ENCODE data around the gene C16orf54.
"Not testable (repeated sequence)": the region's sequence is repeated elsewhere in the genome, so short reads cannot be mapped to it uniquely, and the experiment has no call there.

Gene C16orf54

DNA sequence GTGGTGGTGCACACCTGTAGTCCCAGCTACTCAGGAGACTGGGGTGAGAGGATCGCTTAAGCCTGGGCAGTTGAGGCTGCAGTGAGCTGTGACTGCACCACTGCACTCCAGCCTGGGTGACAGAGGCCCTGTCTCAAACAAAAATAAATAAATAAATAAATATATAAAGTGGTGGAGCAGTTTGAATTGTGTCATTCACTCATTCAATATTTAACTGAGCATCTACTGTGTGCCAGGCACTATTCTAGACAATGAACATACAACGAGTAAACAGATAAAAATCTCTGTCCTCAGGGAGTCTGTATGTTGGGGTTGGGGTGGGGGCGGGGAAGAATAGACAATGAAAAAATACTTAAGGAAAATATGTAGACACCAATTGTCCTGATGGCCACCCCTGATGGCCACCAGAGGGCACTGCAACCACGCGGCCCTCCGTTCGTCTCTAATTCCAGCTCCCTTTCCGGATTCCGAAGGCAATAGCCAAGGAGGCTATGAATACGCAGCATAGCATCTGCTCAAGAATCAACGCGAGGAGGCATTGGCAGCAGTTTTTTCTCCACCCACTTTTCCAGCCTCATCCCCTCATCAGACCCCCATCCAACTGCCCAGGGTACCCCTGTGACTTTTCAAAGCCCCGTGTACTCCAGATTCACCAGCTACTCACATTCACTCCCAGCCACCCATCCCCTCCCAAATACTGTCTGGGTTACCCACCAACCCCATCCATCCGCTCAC, 45.4 kb downstream of the C16orf54 start:
- DNase-seq: peak; percentile 74

- no peak for DNase-seq
Observed at GRCh38 chr16:29699324-29700219, 46.2 kb downstream of the C16orf54 start.

DNA sequence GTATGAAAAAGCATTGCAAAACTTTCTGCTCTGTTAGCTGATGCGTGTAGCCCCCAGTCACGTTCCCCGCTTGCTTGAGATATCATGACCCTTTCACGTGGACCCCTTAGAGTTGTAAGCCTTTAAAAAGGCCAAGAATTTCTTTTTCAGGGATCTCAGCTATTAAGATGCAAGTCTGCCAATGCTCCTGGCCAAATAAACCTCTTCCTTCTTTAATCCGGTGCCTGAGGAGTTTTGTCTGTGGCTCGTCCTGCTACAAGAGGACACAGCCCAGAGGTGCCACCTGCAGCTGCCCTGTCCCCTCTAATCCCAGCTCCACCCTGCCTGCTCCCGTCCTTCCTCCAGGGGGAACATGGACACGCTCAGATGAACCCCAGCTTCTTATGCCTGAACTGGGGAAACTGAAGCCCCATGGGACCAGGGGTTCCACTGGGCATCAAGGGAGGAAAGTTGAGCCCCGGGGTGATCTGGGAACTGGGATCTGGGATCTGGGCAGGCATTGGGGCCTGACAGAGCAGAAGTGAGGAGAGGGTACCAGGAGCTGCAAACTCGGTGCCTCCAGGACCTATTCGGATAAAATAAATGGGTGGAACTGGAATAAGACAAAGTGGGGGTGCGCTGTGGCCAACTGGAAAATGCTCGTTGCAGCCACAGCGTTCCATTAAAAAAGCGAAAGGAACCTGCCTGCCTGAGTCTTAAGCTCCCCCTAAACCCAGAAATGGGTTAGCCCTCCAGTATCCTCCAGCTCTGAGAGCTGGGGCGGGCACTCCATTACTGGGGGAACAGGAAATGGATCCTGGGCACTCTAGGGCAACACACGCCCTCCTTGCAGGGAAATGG, 47.1 kb downstream of the C16orf54 start:
- DNase-seq: no peak

GRCh38 chr16:29698042-29698441, 47.7 kb downstream of the C16orf54 start:
- DNase-seq: no peak

DNA sequence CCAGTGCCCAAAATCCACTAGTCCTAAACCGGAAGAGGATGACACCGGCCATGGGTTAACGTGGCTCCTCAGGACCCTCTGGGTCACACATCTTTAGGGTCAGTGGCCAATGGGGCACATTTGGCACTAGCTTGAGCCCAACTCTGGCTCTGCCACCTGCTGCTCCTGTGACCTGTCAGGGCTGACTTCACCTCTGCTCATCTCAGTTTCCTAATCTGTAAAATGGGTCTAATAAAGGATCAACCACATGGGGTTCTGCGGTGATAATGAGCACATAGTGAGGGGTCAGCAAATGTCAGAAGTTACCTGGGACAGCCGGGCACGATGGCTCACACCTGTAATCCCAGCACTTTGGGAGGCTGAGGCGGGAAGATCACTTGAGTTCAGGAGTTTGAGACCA, 48.4 kb downstream of the C16orf54 start:
- DNase-seq: no peak

DNA sequence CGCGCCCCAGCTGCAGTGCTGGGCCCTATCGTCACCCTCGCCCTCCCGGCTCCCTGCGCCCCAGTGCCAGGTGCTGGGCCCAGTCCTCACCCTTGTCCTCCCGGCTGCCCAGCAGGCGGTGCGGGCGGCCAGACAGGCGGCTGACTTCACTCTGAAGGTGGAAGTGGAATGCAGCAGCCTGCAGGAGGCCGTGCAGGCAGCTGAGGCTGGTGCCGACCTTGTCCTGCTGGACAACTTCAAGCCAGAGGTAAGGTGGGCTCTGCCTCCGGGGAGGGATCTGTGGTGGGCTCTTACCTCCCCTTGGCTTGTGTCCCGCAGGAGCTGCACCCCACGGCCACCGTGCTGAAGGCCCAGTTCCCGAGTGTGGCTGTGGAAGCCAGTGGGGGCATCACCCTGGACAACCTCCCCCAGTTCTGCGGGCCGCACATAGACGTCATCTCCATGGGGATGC, 48.9 kb downstream of the C16orf54 start:
- no peak for DNase-seq

GRCh38 chr16:29695675-29696074, 50.1 kb downstream of the C16orf54 start:
- not testable (repeated sequence) for DNase-seq

GRCh38 chr16:29694384-29695195, 51.2 kb downstream of the C16orf54 start:
- no peak for DNase-seq

- not testable (repeated sequence) for DNase-seq
Observed at GRCh38 chr16:29692606-29693005, 53.2 kb downstream of the C16orf54 start.
